ENCODE data around the gene ESR1. TPM values are rescaled to one million over a fixed set of nuclear protein-coding genes. Genes with fewer than 3 reads are reported as not detected.
"Not testable (repeated sequence)": the region's sequence is repeated elsewhere in the genome, so short reads cannot be mapped to it uniquely, and the experiment has no call there.

The ESR1 gene
- polyA plus RNA-seq, 3 donors: 0.12 to 0.24 (median 0.23) TPM

DNA sequence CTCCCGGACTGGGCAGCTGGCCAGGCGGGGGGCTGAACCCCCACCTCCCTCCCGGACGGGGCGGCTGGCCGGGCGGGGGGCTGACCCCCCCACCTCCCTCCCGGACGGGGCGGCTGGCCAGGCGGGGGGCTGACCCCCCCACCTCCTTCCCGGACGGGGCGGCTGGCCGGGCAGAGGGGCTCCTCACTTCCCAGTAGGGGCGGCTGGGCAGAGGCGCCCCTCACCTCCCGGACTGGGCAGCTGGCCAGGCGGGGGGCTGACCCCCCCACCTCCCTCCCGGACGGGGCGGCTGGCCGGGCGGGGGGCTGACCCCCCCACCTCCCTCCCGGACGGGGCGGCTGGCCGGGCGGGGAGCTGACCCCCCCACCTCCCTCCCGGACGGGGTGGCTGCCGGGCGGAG, 91.7 kb downstream of the ESR1 start:
- H3K4me2 ChIP-seq (replicated peaks; ENCODE audit: extremely low read depth, low read length, poor library complexity, severe bottlenecking); DNase-seq; H3K36me3 ChIP-seq (replicated peaks in 1 of 2; ENCODE audit: control insufficient read depth in 1 of 2, insufficient read depth in 2 of 2, low read length in 2 of 2); H3K27me3 Mint-ChIP-seq (ENCODE audit: low read depth in 3 of 3); intact Hi-C loops (cut with micrococcal nuclease); H4K20me1 ChIP-seq (ENCODE audit: insufficient read depth, low read length); H3K4me3 Mint-ChIP-seq; H3K4me1 ChIP-seq (ENCODE audit: control insufficient read depth in 1 of 2, insufficient read depth in 2 of 2, low read length in 2 of 2); H3K4me1 Mint-ChIP-seq; H3K27ac ChIP-seq (ENCODE audit: low read depth in 1 of 2, low read length in 2 of 2); H3K9ac ChIP-seq (ENCODE audit: insufficient read depth, low read length, poor library complexity, severe bottlenecking); H3K79me2 ChIP-seq (ENCODE audit: insufficient read depth, low read length); H3K9me3 ChIP-seq (replicated peaks in 1 of 2; ENCODE audit: control insufficient read depth in 1 of 2, insufficient read depth in 1 of 2, low read length in 2 of 2); H3K36me3 Mint-ChIP-seq; H3K27me3 ChIP-seq (ENCODE audit: control insufficient read depth in 2 of 2, insufficient read depth in 2 of 2, low read length in 2 of 2); H3K4me3 ChIP-seq (replicated peaks in 1 of 3; ENCODE audit: low read depth in 2 of 3, low read length in 3 of 3); H2AFZ ChIP-seq (ENCODE audit: insufficient read depth, low read depth, low read length, poor library complexity, severe bottlenecking); H3K27ac Mint-ChIP-seq: not testable (repeated sequence)
- H3K9me3 Mint-ChIP-seq: peaks cover 5 to 26% (median 17%) of the 10 kb centered on the region in 7 donors
- no CpG with 5 or more reads among the region's 33 CpGs for WGBS (ENCODE audit: insufficient coverage)

DNA sequence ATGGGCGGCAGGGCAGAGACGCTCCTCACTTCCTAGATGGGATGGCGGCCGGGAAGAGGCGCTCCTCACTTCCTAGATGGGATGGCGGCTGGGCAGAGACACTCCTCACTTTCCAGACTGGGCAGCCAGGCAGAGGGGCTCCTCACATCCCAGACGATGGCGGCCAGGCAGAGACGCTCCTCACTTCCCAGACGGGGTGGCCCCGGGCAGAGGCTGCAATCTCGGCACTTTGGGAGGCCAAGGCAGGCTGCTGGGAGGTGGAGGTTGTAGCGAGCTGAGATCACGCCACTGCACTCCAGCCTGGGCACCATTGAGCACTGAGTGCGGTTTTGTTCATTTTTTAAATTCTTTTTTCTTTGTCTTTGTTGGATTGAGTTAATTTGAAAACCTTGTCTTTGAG, 92.3 kb downstream of the ESR1 start:
- H3K27ac ChIP-seq (ENCODE audit: low read depth in 1 of 2, low read length in 2 of 2); H3K27me3 ChIP-seq (ENCODE audit: control insufficient read depth in 2 of 2, insufficient read depth in 2 of 2, low read length in 2 of 2); H3K4me3 ChIP-seq (replicated peaks in 1 of 3; ENCODE audit: low read depth in 2 of 3, low read length in 3 of 3); H3K4me3 Mint-ChIP-seq; intact Hi-C loops (cut with micrococcal nuclease); H3K79me2 ChIP-seq (ENCODE audit: insufficient read depth, low read length); H4K20me1 ChIP-seq (ENCODE audit: insufficient read depth, low read length); H3K36me3 ChIP-seq (replicated peaks in 1 of 2; ENCODE audit: control insufficient read depth in 1 of 2, insufficient read depth in 2 of 2, low read length in 2 of 2); H3K4me1 ChIP-seq (ENCODE audit: control insufficient read depth in 1 of 2, insufficient read depth in 2 of 2, low read length in 2 of 2); H3K27ac Mint-ChIP-seq; H3K9ac ChIP-seq (ENCODE audit: insufficient read depth, low read length, poor library complexity, severe bottlenecking); H3K4me2 ChIP-seq (replicated peaks; ENCODE audit: extremely low read depth, low read length, poor library complexity, severe bottlenecking); H3K27me3 Mint-ChIP-seq (ENCODE audit: low read depth in 3 of 3); DNase-seq; H2AFZ ChIP-seq (ENCODE audit: insufficient read depth, low read depth, low read length, poor library complexity, severe bottlenecking); H3K9me3 ChIP-seq (replicated peaks in 1 of 2; ENCODE audit: control insufficient read depth in 1 of 2, insufficient read depth in 1 of 2, low read length in 2 of 2); H3K4me1 Mint-ChIP-seq; H3K36me3 Mint-ChIP-seq: not testable (repeated sequence)
- peaks cover 5 to 24% (median 15%) of the 10 kb centered on the region in 7 donors for H3K9me3 Mint-ChIP-seq
- 100% methylated on average over 6 of the region's 15 CpGs for WGBS (ENCODE audit: insufficient coverage)

DNA sequence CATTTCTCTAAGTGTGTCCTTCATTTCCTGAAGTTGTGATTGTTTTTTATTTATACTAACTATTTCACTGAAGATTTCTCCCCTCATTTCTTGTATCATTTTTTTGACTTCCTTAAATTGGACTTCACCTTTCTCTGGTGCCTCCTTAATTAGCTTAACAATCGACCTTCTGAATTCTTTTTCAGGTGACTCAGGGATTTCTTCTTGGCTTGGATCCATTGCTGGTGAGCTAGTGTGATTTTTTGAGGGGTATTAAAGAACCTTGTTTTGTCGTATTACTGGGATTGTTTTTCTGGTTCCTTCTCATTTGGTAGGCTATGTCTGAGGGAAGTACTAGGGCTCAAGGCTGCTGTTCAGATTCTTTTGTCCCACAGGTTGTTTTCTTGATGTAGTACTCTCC, 92.8 kb downstream of the ESR1 start:
- Histone ChIP-seq H3K4me1 (ENCODE audit: control insufficient read depth in 1 of 2, insufficient read depth in 2 of 2, low read length in 2 of 2) (no peaks in the 10 kb centered on the region), H3K27ac (ENCODE audit: low read depth in 1 of 2, low read length in 2 of 2) (no peak overlapping the region), H4K20me1 (ENCODE audit: insufficient read depth, low read length) (no peaks in the 10 kb centered on the region), H3K9ac (ENCODE audit: insufficient read depth, low read length, poor library complexity, severe bottlenecking) (no peak overlapping the region), H3K4me2 (replicated peaks; ENCODE audit: extremely low read depth, low read length, poor library complexity, severe bottlenecking) (no peak overlapping the region), H3K36me3 (replicated peaks in 1 of 2; ENCODE audit: control insufficient read depth in 1 of 2, insufficient read depth in 2 of 2, low read length in 2 of 2) (no peaks in the 10 kb centered on the region), H3K9me3 (replicated peaks in 1 of 2; ENCODE audit: control insufficient read depth in 1 of 2, insufficient read depth in 1 of 2, low read length in 2 of 2) (peaks cover 5 to 6% of the 10 kb centered on the region in 2 donors), H3K27me3 (ENCODE audit: control insufficient read depth in 2 of 2, insufficient read depth in 2 of 2, low read length in 2 of 2) (no peaks in the 10 kb centered on the region), H3K4me3 (replicated peaks in 1 of 3; ENCODE audit: low read depth in 2 of 3, low read length in 3 of 3) (no peak overlapping the region), H3K79me2 (ENCODE audit: insufficient read depth, low read length) (no peaks in the 10 kb centered on the region), H2AFZ (ENCODE audit: insufficient read depth, low read depth, low read length, poor library complexity, severe bottlenecking) (no peak overlapping the region)
- H3K27me3 Mint-ChIP-seq (ENCODE audit: low read depth in 3 of 3): peaks cover 0 to 2% (median 0%) of the 10 kb centered on the region in 3 donors
- intact Hi-C loops (cut with micrococcal nuclease): no loop called here
- H3K4me3 Mint-ChIP-seq: no peak overlapping the region
- no peak overlapping the region for H3K27ac Mint-ChIP-seq
- WGBS (ENCODE audit: insufficient coverage): no CpG with 5 or more reads among the region's 2 CpGs
- TF ChIP-seq, protein P1, sequence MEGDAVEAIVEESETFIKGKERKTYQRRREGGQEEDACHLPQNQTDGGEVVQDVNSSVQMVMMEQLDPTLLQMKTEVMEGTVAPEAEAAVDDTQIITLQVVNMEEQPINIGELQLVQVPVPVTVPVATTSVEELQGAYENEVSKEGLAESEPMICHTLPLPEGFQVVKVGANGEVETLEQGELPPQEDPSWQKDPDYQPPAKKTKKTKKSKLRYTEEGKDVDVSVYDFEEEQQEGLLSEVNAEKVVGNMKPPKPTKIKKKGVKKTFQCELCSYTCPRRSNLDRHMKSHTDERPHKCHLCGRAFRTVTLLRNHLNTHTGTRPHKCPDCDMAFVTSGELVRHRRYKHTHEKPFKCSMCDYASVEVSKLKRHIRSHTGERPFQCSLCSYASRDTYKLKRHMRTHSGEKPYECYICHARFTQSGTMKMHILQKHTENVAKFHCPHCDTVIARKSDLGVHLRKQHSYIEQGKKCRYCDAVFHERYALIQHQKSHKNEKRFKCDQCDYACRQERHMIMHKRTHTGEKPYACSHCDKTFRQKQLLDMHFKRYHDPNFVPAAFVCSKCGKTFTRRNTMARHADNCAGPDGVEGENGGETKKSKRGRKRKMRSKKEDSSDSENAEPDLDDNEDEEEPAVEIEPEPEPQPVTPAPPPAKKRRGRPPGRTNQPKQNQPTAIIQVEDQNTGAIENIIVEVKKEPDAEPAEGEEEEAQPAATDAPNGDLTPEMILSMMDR (IDR thresholded peaks at IDR 0.05): no peak
- peaks cover 5 to 24% (median 15%) of the 10 kb centered on the region in 7 donors for H3K9me3 Mint-ChIP-seq
- no peaks in the 10 kb centered on the region for H3K4me1 Mint-ChIP-seq
- no peaks in the 10 kb centered on the region for H3K36me3 Mint-ChIP-seq
- DNase-seq: no peak

All from CD14-positive monocyte (primary cell).